ENCODE measurements around the gene ALK.

Gene ALK

GRCh38 chr2:29697715-29698114 is 223.7 kb downstream of the ALK start:
- Mint-ChIP-seq H3K27me3 (ENCODE audit: low read depth) (no peaks in the 10 kb centered on the region), H3K27ac (no peak overlapping the region), H3K36me3 (ENCODE audit: low read depth) (no peaks in the 10 kb centered on the region), H3K4me1 (ENCODE audit: low read depth) (no peaks in the 10 kb centered on the region), H3K9me3 (no peaks in the 10 kb centered on the region), H3K4me3 (no peak overlapping the region)

GRCh38 chr2:29697181-29697580 is 224.2 kb downstream of the ALK start:
- Mint-ChIP-seq H3K4me1 (ENCODE audit: low read depth) (no peaks in the 10 kb centered on the region), H3K9me3 (no peaks in the 10 kb centered on the region), H3K36me3 (ENCODE audit: low read depth) (no peaks in the 10 kb centered on the region), H3K27ac (no peak overlapping the region), H3K4me3 (no peak overlapping the region), H3K27me3 (ENCODE audit: low read depth) (no peaks in the 10 kb centered on the region)

- Mint-ChIP-seq H3K4me1 (ENCODE audit: low read depth) (no peaks in the 10 kb centered on the region), H3K27ac (no peak overlapping the region), H3K27me3 (ENCODE audit: low read depth) (no peaks in the 10 kb centered on the region), H3K4me3 (no peak overlapping the region), H3K36me3 (ENCODE audit: low read depth) (no peaks in the 10 kb centered on the region), H3K9me3 (no peaks in the 10 kb centered on the region)
Observed at GRCh38 chr2:29694741-29695140, 226.6 kb downstream of the ALK start.

GRCh38 chr2:29691391-29691950 is 229.9 kb downstream of the ALK start:
- H3K27ac Mint-ChIP-seq: no peak overlapping the region
- no peaks in the 10 kb centered on the region for H3K27me3 Mint-ChIP-seq (ENCODE audit: low read depth)
- no peaks in the 10 kb centered on the region for H3K9me3 Mint-ChIP-seq
- H3K36me3 Mint-ChIP-seq (ENCODE audit: low read depth): no peaks in the 10 kb centered on the region
- no peak overlapping the region for H3K4me3 Mint-ChIP-seq
- no peaks in the 10 kb centered on the region for H3K4me1 Mint-ChIP-seq (ENCODE audit: low read depth)

GRCh38 chr2:29689666-29690065 is 231.7 kb downstream of the ALK start:
- H3K27me3 Mint-ChIP-seq (ENCODE audit: low read depth): no peaks in the 10 kb centered on the region
- H3K36me3 Mint-ChIP-seq (ENCODE audit: low read depth): no peaks in the 10 kb centered on the region
- no peaks in the 10 kb centered on the region for H3K9me3 Mint-ChIP-seq
- no peak overlapping the region for H3K27ac Mint-ChIP-seq
- no peaks in the 10 kb centered on the region for H3K4me1 Mint-ChIP-seq (ENCODE audit: low read depth)
- no peak overlapping the region for H3K4me3 Mint-ChIP-seq

- H3K9me3 Mint-ChIP-seq: no peaks in the 10 kb centered on the region
- H3K27me3 Mint-ChIP-seq (ENCODE audit: low read depth): no peaks in the 10 kb centered on the region
- no peak overlapping the region for H3K4me3 Mint-ChIP-seq
- no peaks in the 10 kb centered on the region for H3K4me1 Mint-ChIP-seq (ENCODE audit: low read depth)
- no peaks in the 10 kb centered on the region for H3K36me3 Mint-ChIP-seq (ENCODE audit: low read depth)
- no peak overlapping the region for H3K27ac Mint-ChIP-seq
Observed at GRCh38 chr2:29688429-29688828, 233.0 kb downstream of the ALK start.

GRCh38 chr2:29687121-29687520 is 234.3 kb downstream of the ALK start:
- Mint-ChIP-seq H3K36me3 (ENCODE audit: low read depth) (no peaks in the 10 kb centered on the region), H3K4me3 (no peak overlapping the region), H3K9me3 (no peaks in the 10 kb centered on the region), H3K27me3 (ENCODE audit: low read depth) (no peaks in the 10 kb centered on the region), H3K4me1 (ENCODE audit: low read depth) (no peaks in the 10 kb centered on the region), H3K27ac (no peak overlapping the region)

GRCh38 chr2:29676886-29677453 is 244.4 kb downstream of the ALK start:
- peaks cover 21% of the 10 kb centered on the region for H3K27me3 Mint-ChIP-seq (ENCODE audit: low read depth)
- no peak overlapping the region for H3K27ac Mint-ChIP-seq
- H3K4me3 Mint-ChIP-seq: no peak overlapping the region
- no peaks in the 10 kb centered on the region for H3K9me3 Mint-ChIP-seq
- H3K4me1 Mint-ChIP-seq (ENCODE audit: low read depth): no peaks in the 10 kb centered on the region
- H3K36me3 Mint-ChIP-seq (ENCODE audit: low read depth): no peaks in the 10 kb centered on the region

GRCh38 chr2:29664578-29664977 is 256.8 kb downstream of the ALK start:
- Mint-ChIP-seq H3K27me3 (ENCODE audit: low read depth) (peaks cover 6% of the 10 kb centered on the region), H3K4me1 (ENCODE audit: low read depth) (no peaks in the 10 kb centered on the region), H3K4me3 (no peak overlapping the region), H3K27ac (no peak overlapping the region), H3K9me3 (peaks cover 2% of the 10 kb centered on the region), H3K36me3 (ENCODE audit: low read depth) (no peaks in the 10 kb centered on the region)

GRCh38 chr2:29663268-29663667 is 258.1 kb downstream of the ALK start:
- Mint-ChIP-seq H3K4me1 (ENCODE audit: low read depth) (no peaks in the 10 kb centered on the region), H3K27me3 (ENCODE audit: low read depth) (peaks cover 6% of the 10 kb centered on the region), H3K27ac (no peak overlapping the region), H3K36me3 (ENCODE audit: low read depth) (no peaks in the 10 kb centered on the region), H3K4me3 (no peak overlapping the region), H3K9me3 (no peaks in the 10 kb centered on the region)

- H3K27me3 Mint-ChIP-seq (ENCODE audit: low read depth): peaks cover 6% of the 10 kb centered on the region
- no peaks in the 10 kb centered on the region for H3K4me1 Mint-ChIP-seq (ENCODE audit: low read depth)
- H3K4me3 Mint-ChIP-seq: no peak overlapping the region
- H3K9me3 Mint-ChIP-seq: no peaks in the 10 kb centered on the region
- no peaks in the 10 kb centered on the region for H3K36me3 Mint-ChIP-seq (ENCODE audit: low read depth)
- no peak overlapping the region for H3K27ac Mint-ChIP-seq
Observed at GRCh38 chr2:29662861-29663260, 258.5 kb downstream of the ALK start.

- Mint-ChIP-seq H3K4me1 (ENCODE audit: low read depth) (no peaks in the 10 kb centered on the region), H3K27me3 (ENCODE audit: low read depth) (peaks cover 6% of the 10 kb centered on the region), H3K36me3 (ENCODE audit: low read depth) (no peaks in the 10 kb centered on the region), H3K4me3 (no peak overlapping the region), H3K27ac (no peak overlapping the region), H3K9me3 (no peaks in the 10 kb centered on the region)
Observed at GRCh38 chr2:29660201-29660600, 261.2 kb downstream of the ALK start.

GRCh38 chr2:29659178-29659577 is 262.2 kb downstream of the ALK start:
- Mint-ChIP-seq H3K4me3 (no peak overlapping the region), H3K27ac (no peak overlapping the region), H3K9me3 (no peaks in the 10 kb centered on the region), H3K4me1 (ENCODE audit: low read depth) (no peaks in the 10 kb centered on the region), H3K27me3 (ENCODE audit: low read depth) (peaks cover 6% of the 10 kb centered on the region), H3K36me3 (ENCODE audit: low read depth) (no peaks in the 10 kb centered on the region)

- Mint-ChIP-seq H3K27me3 (ENCODE audit: low read depth) (no peaks in the 10 kb centered on the region), H3K9me3 (no peaks in the 10 kb centered on the region), H3K36me3 (ENCODE audit: low read depth) (no peaks in the 10 kb centered on the region), H3K4me3 (no peak overlapping the region), H3K27ac (no peak overlapping the region), H3K4me1 (ENCODE audit: low read depth) (no peaks in the 10 kb centered on the region)
Observed at GRCh38 chr2:29657674-29658073, 263.7 kb downstream of the ALK start.

- H3K4me1 Mint-ChIP-seq (ENCODE audit: low read depth): no peaks in the 10 kb centered on the region
- no peak overlapping the region for H3K27ac Mint-ChIP-seq
- no peak overlapping the region for H3K4me3 Mint-ChIP-seq
- no peaks in the 10 kb centered on the region for H3K9me3 Mint-ChIP-seq
- no peaks in the 10 kb centered on the region for H3K36me3 Mint-ChIP-seq (ENCODE audit: low read depth)
- H3K27me3 Mint-ChIP-seq (ENCODE audit: low read depth): no peaks in the 10 kb centered on the region
Observed at GRCh38 chr2:29655391-29656086, 265.8 kb downstream of the ALK start.
